ENCODE measurements around the gene SFTPB. TPM values are rescaled to one million over a fixed set of nuclear protein-coding genes. Genes with fewer than 3 reads are reported as not detected.

SFTPB gene
- total RNA-seq, 1 experiment from 2014 or later: 7.6 TPM

DNA sequence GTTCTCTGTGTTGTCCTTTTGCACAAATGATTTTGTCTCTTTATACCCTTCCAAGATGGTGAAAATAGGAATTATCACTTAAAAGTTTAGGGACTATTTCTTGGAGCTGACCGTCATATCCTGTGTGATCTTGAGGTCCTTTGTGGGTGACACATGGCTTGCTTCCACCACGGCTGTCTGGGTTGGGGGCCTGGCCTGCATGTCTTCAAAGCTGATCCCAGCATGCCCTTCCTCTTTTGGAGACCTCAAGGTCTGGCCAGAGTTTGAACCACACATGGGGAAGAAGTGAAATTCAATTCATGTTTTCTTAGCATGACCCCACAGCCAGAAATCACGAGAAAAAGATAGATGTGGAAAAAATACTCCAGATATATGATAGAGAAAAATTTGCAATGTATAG is 14.0 kb downstream of the SFTPB start (continued):
- TF ChIP-seq, protein P1, sequence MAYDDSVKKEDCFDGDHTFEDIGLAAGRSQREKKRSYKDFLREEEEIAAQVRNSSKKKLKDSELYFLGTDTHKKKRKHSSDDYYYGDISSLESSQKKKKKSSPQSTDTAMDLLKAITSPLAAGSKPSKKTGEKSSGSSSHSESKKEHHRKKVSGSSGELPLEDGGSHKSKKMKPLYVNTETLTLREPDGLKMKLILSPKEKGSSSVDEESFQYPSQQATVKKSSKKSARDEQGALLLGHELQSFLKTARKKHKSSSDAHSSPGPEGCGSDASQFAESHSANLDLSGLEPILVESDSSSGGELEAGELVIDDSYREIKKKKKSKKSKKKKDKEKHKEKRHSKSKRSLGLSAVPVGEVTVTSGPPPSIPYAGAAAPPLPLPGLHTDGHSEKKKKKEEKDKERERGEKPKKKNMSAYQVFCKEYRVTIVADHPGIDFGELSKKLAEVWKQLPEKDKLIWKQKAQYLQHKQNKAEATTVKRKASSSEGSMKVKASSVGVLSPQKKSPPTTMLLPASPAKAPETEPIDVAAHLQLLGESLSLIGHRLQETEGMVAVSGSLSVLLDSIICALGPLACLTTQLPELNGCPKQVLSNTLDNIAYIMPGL (CRISPR knock-in tag; IDR thresholded peaks at IDR 0.05): no peak
- no peak for TF ChIP-seq ZNF219 (CRISPR knock-in tag; IDR thresholded peaks at IDR 0.05; ENCODE audit: borderline replicate concordance)
- TF ChIP-seq, protein P2, sequence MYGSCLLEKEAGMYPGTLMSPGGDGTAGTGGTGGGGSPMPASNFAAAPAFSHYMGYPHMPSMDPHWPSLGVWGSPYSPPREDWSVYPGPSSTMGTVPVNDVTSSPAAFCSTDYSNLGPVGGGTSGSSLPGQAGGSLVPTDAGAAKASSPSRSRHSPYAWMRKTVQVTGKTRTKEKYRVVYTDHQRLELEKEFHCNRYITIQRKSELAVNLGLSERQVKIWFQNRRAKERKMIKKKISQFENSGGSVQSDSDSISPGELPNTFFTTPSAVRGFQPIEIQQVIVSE (CRISPR knock-in tag; IDR thresholded peaks at IDR 0.05; ENCODE audit: borderline replicate concordance): no peak
- TF ChIP-seq TP53 (CRISPR knock-in tag; IDR thresholded peaks at IDR 0.05): no peak
- TF ChIP-seq CREB1 (CRISPR knock-in tag; IDR thresholded peaks at IDR 0.05): no peak
- TF ChIP-seq NR3C1 (CRISPR knock-in tag; conservative IDR thresholded peaks at IDR 0.05; ENCODE audit: low read depth): no peak
- TF ChIP-seq OVOL2 (CRISPR knock-in tag; IDR thresholded peaks at IDR 0.05; ENCODE audit: borderline replicate concordance): no peak
- no peak for TF ChIP-seq IRF2 (CRISPR knock-in tag; IDR thresholded peaks at IDR 0.05; ENCODE audit: borderline replicate concordance, low read depth)
- TF ChIP-seq, protein P3, sequence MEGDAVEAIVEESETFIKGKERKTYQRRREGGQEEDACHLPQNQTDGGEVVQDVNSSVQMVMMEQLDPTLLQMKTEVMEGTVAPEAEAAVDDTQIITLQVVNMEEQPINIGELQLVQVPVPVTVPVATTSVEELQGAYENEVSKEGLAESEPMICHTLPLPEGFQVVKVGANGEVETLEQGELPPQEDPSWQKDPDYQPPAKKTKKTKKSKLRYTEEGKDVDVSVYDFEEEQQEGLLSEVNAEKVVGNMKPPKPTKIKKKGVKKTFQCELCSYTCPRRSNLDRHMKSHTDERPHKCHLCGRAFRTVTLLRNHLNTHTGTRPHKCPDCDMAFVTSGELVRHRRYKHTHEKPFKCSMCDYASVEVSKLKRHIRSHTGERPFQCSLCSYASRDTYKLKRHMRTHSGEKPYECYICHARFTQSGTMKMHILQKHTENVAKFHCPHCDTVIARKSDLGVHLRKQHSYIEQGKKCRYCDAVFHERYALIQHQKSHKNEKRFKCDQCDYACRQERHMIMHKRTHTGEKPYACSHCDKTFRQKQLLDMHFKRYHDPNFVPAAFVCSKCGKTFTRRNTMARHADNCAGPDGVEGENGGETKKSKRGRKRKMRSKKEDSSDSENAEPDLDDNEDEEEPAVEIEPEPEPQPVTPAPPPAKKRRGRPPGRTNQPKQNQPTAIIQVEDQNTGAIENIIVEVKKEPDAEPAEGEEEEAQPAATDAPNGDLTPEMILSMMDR (IDR thresholded peaks at IDR 0.05): no peak
- no peak for TF ChIP-seq RELA (CRISPR knock-in tag; IDR thresholded peaks at IDR 0.05; ENCODE audit: borderline replicate concordance)

DNA sequence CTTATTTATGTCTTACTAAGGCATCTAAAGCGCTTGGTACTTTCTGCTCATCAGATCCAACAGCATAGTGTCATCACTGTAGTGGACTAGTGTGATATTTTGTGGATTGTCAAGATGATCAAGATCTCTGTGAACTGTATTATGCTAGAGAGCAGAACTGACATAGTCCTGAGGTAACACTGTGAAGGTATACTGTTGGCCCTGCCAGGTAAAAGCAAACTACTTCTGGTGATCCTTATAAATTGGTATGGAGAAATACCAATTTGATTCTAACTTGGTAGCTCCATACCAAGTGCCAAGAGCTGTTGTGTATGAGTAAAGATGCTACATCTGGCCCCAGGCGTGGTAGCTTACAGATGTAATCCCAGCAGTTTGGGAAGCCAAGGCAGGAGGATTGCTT is 15.9 kb downstream of the SFTPB start:
- Mint-ChIP-seq H3K36me3 (peaks cover 47% of the 10 kb centered on the region), H3K27ac (no peak overlapping the region; the same call in 1 of the 2 replicates), H3K9me3 (no peaks in the 10 kb centered on the region), H3K4me3 (no peak overlapping the region), H3K27me3 (ENCODE audit: low read depth) (no peaks in the 10 kb centered on the region), H3K4me1 (peaks cover 5% of the 10 kb centered on the region)
- CTCF ChIA-PET: interaction anchor here (1.4 to 2.3 kb wide), 2 partner anchors 15 to 72 kb away, joined by 3 to 19 read pairs; no protein-coding TSS in a partner anchor
- ATAC-seq (no peak), DNase-seq (ENCODE audit: low spot score) (no peak)
- POLR2A ChIA-PET: interaction anchor here (0.7 kb wide), 1 partner anchor 499 kb away, joined by 3 read pairs; no protein-coding TSS in a partner anchor
- TF ChIP-seq, protein P3 (IDR thresholded peaks at IDR 0.05): no peak
- TF ChIP-seq, protein P1 (CRISPR knock-in tag; IDR thresholded peaks at IDR 0.05): no peak
- TF ChIP-seq ZNF396 (CRISPR knock-in tag; IDR thresholded peaks at IDR 0.05; ENCODE audit: borderline replicate concordance) (no peak), ZNF121 (CRISPR knock-in tag; IDR thresholded peaks at IDR 0.05) (no peak), ZNF423 (CRISPR knock-in tag; IDR thresholded peaks at IDR 0.05) (no peak), FOXJ3 (CRISPR knock-in tag; IDR thresholded peaks at IDR 0.05; ENCODE audit: borderline replicate concordance) (no peak), ESRRA (CRISPR knock-in tag; IDR thresholded peaks at IDR 0.05; ENCODE audit: borderline replicate concordance) (no peak), ZNF317 (CRISPR knock-in tag; IDR thresholded peaks at IDR 0.05; ENCODE audit: borderline replicate concordance, low read depth) (no peak), RELA (CRISPR knock-in tag; IDR thresholded peaks at IDR 0.05; ENCODE audit: borderline replicate concordance) (no peak)
- TF ChIP-seq, protein P4, sequence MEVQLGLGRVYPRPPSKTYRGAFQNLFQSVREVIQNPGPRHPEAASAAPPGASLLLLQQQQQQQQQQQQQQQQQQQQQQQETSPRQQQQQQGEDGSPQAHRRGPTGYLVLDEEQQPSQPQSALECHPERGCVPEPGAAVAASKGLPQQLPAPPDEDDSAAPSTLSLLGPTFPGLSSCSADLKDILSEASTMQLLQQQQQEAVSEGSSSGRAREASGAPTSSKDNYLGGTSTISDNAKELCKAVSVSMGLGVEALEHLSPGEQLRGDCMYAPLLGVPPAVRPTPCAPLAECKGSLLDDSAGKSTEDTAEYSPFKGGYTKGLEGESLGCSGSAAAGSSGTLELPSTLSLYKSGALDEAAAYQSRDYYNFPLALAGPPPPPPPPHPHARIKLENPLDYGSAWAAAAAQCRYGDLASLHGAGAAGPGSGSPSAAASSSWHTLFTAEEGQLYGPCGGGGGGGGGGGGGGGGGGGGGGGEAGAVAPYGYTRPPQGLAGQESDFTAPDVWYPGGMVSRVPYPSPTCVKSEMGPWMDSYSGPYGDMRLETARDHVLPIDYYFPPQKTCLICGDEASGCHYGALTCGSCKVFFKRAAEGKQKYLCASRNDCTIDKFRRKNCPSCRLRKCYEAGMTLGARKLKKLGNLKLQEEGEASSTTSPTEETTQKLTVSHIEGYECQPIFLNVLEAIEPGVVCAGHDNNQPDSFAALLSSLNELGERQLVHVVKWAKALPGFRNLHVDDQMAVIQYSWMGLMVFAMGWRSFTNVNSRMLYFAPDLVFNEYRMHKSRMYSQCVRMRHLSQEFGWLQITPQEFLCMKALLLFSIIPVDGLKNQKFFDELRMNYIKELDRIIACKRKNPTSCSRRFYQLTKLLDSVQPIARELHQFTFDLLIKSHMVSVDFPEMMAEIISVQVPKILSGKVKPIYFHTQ (CRISPR knock-in tag; IDR thresholded peaks at IDR 0.05): no peak
- TF ChIP-seq, protein P5, sequence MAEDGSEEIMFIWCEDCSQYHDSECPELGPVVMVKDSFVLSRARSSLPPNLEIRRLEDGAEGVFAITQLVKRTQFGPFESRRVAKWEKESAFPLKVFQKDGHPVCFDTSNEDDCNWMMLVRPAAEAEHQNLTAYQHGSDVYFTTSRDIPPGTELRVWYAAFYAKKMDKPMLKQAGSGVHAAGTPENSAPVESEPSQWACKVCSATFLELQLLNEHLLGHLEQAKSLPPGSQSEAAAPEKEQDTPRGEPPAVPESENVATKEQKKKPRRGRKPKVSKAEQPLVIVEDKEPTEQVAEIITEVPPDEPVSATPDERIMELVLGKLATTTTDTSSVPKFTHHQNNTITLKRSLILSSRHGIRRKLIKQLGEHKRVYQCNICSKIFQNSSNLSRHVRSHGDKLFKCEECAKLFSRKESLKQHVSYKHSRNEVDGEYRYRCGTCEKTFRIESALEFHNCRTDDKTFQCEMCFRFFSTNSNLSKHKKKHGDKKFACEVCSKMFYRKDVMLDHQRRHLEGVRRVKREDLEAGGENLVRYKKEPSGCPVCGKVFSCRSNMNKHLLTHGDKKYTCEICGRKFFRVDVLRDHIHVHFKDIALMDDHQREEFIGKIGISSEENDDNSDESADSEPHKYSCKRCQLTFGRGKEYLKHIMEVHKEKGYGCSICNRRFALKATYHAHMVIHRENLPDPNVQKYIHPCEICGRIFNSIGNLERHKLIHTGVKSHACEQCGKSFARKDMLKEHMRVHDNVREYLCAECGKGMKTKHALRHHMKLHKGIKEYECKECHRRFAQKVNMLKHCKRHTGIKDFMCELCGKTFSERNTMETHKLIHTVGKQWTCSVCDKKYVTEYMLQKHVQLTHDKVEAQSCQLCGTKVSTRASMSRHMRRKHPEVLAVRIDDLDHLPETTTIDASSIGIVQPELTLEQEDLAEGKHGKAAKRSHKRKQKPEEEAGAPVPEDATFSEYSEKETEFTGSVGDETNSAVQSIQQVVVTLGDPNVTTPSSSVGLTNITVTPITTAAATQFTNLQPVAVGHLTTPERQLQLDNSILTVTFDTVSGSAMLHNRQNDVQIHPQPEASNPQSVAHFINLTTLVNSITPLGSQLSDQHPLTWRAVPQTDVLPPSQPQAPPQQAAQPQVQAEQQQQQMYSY (CRISPR knock-in tag; IDR thresholded peaks at IDR 0.05): no peak
- TF ChIP-seq, protein P6, sequence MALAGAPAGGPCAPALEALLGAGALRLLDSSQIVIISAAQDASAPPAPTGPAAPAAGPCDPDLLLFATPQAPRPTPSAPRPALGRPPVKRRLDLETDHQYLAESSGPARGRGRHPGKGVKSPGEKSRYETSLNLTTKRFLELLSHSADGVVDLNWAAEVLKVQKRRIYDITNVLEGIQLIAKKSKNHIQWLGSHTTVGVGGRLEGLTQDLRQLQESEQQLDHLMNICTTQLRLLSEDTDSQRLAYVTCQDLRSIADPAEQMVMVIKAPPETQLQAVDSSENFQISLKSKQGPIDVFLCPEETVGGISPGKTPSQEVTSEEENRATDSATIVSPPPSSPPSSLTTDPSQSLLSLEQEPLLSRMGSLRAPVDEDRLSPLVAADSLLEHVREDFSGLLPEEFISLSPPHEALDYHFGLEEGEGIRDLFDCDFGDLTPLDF (CRISPR knock-in tag; IDR thresholded peaks at IDR 0.05): no peak
